Activated CD4-positive, alpha-beta T cell treated with anti-CD3 and anti-CD28 coated beads, Interleukin-2, Interleukin-6, amounts not matched to agents 100 ng/mL and 50 ng/mL, durations not matched to agents 16 hours and 8 hours (primary cell): ENCODE results near the gene CRIP3.
"Not testable (repeated sequence)": the region's sequence is repeated elsewhere in the genome, so short reads cannot be mapped to it uniquely, and the experiment has no call there.

Source experiments
- DNase-seq: peaks from one replicate; pipeline ENCODE4 v3.0.0-alpha.2; 2020

CRIP3 gene

DNA sequence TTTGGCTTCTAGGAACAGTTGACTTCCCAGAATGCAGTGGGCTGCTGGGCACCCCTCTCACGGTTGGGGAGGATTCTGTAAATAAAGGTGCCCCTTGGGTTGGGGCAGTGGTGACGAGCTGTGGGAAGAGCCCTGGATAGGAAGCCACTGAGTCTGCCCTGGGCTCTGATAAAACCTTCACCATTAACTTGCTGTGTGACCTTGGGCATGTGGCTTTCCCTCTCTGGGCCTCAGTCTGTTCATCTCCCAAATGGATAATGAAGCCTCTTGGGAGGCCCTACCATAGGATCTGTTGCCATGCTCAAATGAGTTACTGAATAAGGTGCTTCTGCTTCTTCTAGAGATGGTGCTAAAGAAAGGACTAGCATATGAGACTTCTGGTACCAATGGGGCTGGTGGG, 3.7 kb downstream of the CRIP3 start:
- no peak for DNase-seq

DNA sequence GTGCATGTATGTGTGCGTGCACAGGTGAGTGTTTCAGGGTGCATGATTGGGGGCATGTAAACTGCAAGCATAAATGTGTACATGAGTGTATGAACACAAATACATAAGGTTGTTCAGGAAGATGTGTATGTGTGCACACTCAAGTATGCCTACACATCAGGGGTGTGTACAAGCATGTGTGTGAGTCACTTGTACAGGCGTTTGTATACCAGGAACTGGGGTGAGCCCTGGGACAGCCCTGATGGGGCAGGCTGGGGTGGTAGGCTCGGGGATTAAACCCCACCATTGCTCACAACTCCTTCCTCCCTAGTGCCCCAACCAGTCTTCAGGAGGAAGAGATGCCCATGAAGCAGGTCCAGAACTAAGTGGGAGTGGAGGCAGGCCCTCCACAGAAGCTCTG, 4.3 kb downstream of the CRIP3 start:
- no peak for DNase-seq

DNA sequence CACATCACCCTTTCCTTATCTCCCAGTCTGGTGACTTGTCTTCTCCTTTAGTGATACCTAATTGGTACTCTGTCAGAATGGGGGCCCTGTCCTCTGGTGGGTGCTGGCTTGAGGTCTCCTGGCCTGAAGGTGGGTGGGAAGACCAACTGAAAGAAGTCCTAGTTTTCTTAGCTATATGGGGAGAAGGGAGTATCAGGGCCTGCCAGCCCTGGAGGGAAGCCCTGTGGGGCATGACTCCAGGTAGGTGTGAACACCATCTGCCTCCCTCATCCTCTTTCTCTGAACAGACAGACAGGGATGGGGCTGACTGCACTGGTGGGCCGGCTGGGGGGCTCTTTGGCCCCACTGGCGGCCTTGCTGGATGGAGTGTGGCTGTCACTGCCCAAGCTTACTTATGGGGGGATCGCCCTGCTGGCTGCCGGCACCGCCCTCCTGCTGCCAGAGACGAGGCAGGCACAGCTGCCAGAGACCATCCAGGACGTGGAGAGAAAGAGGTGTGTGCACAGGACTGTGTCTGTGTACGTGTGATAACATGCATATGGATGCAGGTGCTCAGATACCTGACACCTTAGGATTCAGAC, 4.8 kb downstream of the CRIP3 start:
- no peak for DNase-seq

DNA sequence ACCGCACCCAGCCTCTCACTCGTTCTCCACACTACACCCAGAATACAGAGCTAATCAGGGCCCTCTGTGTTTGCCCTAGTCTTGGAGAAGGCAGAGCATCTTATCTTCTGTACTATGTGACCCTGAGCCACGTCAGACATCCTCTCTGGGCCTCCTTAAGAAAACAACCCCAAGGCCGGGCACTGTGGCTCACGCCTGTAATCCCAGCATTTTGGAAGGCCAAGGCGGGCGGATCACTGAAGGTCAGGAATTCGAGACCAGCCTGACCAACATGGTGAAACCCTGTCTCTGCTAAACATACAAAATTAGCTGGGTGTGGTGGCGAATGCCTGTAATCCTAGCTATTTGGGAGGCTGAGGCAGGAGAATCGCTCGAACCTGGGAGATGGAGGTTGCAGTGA, 5.6 kb downstream of the CRIP3 start:
- DNase-seq = not testable (repeated sequence)

DNA sequence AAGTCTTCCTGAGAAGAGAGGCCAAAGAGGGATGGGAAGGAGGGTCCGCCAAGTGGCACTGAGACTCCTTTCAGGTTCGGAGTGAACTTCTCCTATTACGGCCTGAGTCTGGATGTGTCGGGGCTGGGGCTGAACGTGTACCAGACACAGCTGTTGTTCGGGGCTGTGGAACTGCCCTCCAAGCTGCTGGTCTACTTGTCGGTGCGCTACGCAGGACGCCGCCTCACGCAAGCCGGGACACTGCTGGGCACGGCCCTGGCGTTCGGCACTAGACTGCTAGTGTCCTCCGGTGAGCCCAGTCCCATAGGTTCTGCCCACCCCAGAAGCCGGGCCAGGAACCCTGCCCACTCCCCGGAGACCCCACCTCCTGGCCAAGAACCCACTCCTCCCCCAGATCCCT, 6.5 kb downstream of the CRIP3 start:
- no peak for DNase-seq

DNA sequence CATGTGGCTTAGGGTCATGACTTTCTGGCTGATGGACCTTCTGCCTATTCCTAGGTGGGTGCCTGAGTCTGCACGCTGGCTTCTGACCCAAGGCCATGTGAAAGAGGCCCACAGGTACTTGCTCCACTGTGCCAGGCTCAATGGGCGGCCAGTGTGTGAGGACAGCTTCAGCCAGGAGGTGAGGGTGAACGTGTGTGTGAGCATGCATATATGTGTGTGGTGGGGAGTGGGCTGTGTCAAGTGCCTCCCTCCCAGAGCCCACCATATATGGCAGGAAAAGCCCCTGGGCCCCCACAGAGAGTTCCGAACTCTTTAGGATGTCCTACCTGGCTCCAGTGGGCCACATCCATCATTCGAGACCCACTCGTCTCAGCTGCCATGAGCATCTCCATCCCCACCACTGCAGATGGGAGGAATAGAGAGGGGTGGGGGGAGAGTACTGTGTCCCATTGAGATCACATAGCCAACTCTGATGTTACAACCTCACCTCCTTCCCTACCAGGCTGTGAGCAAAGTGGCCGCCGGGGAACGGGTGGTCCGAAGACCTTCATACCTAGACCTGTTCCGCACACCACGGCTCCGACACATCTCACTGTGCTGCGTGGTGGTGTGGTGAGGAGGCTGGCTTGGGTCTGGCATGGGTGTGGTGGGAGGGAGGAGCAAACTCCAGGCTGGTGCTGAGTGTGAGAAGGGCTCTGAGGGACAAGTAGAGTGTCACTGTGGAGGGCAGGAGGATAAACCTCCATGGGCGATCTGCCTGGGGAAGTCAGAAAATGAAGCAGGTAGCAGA, 7.3 kb downstream of the CRIP3 start:
- DNase-seq = no peak

DNA sequence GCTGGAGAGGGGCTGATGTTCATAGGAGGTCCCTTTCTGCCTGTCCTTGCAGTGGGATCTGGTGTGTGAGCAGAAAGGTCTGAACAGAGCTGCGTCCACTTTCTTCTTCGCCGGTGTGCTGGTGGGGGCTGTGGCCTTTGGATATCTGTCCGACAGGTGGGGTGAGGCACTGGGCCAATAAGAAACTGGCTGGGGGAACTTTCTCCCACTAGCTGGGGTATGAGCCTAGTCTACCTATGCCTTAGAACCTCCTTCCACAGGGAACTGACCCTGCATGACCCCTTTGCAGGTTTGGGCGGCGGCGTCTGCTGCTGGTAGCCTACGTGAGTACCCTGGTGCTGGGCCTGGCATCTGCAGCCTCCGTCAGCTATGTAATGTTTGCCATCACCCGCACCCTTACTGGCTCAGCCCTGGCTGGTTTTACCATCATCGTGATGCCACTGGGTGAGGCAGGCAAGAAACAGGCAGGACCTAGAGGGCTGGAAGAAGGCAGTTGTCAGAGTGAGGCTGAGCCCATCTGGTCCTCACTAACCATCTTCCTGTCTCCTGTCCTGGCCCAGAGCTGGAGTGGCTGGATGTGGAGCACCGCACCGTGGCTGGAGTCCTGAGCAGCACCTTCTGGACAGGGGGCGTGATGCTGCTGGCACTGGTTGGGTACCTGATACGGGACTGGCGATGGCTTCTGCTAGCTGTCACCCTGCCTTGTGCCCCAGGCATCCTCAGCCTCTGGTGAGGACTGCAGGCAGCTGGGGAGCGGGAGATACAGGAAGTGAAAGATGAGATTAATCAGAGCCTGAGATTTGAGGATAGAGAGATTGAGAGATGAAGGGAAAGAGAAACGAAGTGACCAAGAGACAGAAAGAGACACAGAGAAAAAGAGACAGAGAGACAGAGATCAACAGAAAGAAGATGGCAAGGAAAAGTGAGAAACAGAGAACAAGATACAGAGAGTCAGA, 9.0 kb downstream of the CRIP3 start:
- no peak for DNase-seq

DNA sequence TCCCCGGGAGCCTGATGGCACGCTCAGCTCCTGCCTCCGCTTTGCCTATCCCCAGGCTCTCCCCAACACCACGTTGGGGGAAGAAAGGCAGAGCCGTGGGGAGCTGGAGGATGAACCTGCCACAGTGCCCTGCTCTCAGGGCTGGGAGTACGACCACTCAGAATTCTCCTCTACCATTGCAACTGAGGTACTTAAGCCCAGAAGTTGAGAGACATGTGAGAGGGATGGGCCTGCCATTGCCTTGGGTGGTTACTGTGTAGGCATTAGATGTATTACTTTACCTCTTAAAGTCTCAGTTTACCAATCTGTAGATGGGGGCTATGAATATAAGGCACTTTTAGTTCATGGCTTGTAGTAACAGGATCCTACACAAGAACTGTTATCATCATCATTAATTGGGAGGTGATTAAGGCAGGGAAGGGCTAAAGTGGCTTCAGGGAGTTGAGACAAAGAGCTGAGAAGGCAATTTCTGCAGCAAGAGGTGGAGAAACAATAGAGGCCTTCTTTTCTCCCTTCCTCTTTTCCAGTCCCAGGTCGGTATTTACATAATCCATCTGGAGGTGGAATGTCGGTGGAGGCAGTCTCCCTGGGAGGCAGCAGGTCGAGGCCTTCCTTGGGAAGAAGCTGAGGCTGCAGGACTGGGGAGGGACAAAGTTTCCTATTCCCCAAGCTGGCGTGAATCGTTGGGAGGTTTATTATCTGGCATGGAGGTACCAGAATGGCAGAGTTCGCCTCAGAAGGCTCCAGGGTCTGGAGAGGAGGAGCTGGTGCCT, 9.9 kb downstream of the CRIP3 start:
- DNase-seq = no peak

DNA sequence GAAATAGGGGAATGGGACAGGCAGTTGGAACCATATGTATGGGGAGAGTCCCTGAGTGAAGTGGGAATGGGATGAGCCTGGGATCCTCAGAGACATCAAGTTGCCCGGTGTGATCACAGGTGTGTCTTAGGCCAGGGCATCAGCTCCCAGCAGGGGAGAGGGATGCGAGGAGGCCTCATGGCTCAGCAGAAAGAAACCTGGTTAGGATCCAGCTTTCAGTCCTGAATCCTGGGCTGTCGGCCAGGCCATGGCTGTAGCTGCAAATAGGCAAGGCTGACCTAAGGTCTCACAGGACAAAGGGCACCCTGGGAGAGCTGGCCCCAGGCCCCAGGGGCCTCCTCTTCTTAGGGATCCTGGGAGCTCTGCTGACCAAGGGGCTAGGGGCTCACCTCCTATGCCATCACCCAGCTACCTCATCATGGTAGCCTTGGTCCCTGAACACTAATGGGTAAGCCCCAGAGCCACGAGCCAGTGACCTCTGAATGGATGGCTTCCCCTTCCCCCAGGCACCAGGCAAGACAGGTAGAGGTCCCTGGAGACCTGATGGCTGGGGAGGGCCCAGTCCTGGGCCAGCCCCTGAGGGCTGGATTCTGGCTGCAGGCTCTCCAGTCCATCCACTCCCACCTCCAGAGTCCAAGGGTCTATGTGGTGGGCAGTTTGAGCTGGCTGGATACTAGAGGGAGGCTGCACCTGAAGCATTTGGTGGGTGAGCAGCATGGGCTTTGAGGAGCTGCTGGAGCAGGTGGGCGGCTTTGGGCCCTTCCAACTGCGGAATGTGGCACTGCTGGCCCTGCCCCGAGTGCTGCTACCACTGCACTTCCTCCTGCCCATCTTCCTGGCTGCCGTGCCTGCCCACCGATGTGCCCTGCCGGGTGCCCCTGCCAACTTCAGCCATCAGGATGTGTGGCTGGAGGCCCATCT, 10.7 kb downstream of the CRIP3 start, which contains the start of gene SLC22A7:
Gene SLC22A7, plus strand, starts transcription at position 617 of the 921 bp plus-strand sequence. Its CDS starts 99 bp downstream, at position 716.
- no peak for DNase-seq

DNA sequence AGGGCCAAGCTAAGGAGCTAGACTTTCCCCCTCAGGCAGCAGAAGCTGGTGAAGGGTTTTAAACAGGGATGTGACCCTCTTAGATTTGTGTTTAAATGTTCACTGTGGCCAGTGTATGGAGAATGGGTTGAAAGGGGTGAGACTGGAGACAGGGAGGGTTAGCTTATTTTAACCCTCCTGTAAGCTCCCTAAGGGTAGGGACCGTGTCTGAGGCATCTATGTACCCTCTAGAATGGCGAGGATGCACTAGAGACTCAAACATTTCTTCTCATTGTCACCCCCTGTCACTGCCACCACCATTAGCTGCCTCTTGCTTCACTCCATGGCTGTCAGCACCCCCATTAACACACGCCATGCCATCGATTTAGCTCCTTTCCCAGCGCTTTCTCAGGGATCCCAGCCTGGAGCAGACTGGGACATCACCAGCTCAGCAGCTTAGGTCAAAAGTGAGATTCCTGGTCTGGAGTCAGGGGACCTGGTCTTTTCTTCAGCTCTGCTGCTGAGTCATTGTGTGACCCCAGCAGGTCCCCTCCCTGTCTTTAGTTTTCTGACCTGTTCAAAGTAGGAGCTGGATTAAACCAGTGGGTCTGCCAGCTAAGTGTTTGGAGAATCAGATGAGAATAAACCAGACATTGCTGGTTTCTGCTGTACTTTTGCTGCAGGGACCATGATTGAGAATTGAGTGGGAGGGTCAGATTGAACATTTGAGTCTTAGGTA, 11.7 kb downstream of the CRIP3 start:
- no peak for DNase-seq

DNA sequence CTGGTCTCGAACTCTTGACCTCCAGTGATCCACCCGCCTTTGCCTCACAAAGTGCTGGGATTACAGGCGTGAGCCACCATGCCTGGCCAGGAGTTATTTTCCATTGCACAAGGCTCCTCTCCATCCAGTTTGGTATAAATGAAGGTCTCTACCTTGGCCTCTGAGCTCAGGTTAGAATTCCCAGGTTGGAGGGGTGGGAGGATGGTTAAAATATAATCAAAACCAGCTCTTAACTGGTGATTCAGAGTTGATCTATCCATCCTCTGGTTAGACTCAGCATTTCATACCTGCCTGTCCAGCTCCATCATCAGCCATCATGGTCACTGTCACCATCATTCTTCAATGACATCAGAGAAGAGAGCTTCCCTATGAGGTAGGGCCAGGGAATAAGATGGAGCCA, 13.2 kb downstream of the CRIP3 start:
- DNase-seq = no peak

DNA sequence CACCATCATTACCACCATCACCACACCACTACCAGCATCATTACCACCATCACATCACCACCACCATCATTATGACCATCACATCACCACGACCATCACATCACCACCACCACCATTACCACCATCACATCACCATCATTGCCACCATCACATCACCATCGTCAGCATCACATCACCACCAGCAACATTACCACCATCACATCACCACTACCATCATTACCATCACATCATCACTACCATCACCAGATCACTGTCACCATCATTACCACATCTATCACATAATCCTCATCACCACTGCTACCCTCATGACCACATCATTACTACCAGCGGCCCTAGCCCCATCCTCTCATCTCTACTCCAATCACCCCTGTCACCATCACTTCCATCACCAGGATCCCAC, 14.1 kb downstream of the CRIP3 start:
- DNase-seq = no peak

DNA sequence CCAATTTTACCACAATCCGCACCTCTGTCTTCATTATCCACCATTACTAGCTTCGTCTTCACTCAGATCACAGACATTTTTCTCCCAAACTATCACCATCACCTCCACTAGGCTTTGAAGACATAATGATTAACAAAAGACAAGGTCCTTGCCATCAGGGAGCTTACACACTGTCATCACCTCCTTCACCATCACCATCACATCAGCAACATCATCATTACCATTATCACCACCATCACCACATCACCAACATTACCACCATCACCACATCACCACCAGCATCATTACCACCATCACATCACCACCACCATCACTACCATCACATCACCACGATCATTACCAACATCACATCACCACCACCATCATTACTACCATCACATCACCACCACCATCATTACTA, 14.9 kb downstream of the CRIP3 start:
- DNase-seq = no peak

DNA sequence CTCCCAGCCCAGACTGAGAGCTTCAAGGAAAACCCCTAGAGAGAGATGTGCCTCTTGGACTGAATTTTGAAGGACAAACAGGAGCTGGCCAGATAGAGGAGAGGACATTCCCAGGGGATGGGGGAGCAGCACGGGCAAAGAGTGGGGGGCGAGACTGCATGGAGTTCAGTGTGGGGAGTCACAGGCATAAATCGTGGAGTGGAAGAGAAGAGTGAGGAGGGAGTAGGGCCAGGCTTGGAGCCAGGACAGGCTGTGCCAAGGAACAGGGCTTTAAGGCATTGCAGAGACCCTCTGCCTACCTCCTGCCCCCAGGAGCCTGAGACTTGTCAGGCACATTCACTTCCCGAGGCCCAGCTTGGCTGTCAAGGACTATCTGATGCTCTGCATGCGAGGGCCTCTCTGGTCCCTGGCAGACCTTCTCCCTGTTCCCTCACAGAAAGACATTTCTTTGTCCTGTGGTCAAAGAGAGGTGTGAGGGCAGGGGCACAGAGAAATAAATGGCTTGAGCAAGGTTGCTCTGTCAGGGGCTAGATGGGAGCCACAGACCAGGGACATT, 15.8 kb downstream of the CRIP3 start:
- DNase-seq = no peak

DNA sequence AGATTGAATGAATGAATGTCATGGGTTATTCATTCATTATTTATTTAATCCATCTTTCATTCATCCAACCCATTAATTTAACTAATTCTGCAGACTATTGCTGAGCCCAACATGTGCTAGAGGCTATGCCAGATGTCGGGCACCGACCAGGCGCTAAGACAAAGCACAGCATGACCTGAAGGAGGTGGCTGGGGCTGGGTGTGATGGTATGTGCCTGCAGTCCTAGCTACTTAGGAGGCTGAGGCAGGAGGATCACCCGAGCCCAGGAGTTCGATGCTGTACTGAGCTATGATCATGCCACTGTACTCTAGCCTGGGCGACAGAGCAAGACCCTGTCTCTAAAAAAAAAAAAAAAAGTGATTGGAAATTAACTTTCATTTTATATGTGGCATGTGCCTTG, 16.3 kb downstream of the CRIP3 start:
- DNase-seq = no peak

DNA sequence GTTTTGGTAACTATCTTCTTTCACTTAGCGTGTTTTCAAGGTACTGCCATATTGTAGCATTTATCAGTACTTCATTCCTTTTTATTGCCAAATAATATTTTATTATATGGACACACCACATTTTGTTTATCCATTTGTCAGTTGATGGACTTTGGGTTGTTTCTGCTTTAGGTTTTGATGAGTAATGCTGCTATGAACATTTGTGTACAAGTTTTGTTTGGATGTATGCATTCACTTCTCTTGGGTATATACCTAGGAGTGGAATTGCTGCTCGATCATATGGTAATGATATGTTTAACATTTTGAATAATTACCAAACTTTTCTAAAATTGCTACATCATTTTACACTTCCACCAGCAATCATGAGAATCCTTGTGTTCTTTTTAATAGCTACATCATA, 16.9 kb downstream of the CRIP3 start:
- DNase-seq = no peak

DNA sequence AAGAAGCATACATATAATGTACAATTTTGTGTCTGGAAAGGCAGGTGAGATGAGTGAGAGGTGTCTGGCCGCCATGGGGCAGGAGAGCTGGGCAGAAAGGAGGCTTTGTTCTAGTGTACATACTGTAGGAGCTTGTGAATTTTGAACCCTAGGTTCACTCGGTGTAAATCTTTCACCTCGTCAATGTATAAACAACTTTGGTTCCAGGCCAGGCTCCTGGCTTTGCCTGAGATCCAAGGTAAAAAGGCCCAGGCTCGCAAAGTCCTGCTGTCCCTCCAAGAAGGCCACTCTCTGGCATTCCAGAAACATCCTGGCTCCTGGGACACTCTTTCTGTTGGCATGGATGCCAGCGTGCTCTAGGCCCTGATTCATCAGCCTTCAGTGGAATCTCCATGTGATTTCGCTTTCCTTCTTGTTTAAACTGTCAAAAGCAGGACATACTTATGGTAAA, 17.7 kb downstream of the CRIP3 start:
- no peak for DNase-seq

DNA sequence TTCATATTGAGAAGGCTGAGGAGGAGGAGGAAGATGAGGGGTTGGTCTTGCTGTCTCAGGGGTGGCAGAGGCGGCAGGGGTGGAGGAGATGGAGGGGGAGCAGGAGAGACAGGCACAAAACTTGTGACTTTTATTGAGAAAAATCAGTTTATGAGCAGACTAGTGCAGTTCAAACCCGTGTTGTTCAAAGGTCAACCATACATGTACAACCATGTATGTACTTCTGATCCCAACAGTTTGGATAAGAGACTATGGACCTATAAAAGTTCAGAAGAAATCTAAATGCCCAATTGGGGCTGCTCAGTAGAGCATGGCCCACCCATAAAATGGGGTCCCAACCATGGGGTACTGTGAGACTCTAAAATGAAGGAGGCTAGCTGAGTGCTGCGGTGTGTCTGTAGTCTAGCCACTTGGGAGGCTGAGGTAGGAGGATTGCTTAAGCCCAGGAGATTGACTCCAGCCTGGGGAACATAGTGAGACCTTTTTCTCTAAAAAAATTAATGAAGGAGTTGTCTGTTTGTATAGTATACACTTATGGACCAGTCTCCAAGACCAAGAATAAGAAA, 18.2 kb downstream of the CRIP3 start:
- DNase-seq = no peak

DNA sequence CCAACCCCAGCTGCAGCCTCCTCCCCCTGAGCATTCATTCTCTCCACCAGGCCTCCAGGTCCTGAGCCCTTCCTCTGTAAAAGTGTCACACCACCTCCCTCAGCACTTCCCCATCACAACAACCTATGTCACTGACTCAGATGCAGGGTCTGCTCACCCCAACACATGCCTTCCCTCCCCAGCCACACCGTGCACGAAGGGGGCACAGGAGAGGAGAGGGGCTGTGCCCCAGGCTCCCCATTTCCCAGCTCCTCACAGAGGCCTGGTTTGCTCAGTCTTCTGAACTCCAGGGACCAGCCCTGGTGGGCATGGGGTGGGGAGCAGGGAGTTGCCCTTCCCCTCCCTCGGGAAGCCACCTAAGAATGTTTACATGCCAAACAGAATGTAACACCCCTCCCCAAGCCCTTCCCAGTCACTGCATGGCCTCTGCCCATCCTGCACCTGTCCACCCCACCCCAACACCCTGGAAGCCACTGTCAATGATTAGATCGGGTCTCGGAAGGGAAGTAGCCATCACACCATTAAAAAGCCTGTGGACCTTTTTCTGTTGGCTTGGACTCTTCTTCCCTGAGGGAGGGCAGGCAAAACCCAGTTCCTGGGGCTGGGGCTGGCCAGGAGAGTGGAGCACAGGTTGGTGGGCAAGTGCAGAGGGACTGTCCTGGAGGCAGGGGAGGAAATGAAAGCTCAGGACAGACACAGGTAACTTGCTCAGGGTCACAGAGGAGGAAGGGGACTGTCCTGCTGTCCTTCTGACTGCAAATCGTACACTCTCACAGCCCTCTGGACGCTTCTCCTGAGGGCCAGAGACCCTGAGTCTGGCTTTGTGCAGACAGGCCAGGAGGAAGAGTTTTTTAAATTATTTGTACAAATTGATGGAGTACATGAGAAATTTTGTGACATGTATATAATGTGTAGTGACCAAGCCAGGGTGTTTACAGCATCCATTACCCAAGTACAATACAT, 20.6 kb downstream of the CRIP3 start:
- DNase-seq = no peak
